Omental fat pad (tissue), 4 donors: ENCODE measurements around the gene CTBP2. TPM values are rescaled to one million over a fixed set of nuclear protein-coding genes. Genes with fewer than 3 reads are reported as not detected.

Experiments used
- ATAC-seq: fragments of 150-250 bp; one replicate; pipeline ENCODE4 v1.9.1; 2016; ENCODE audit warnings: mild to moderate bottlenecking, moderate library complexity; ENCODE audit not compliant: low FRiP score
- DNase-seq: peaks from one replicate; pipeline ENCODE4 v3.0.0-alpha.2; 2019; ENCODE audit warnings: low spot score
- total RNA-seq, 4 donors: library from RNA; depleted of rRNA; stranded (reverse); fragments of >200 nt; gene quantifications; one replicate each; pipeline ENCODE4 v1.1.0, GENCODE V29; 2016
- TF ChIP-seq, protein P1 (sequence below), 3 donors: fragments of 450-650 bp; IDR thresholded peaks; one replicate each; pipeline ENCODE4 v1.5.1; 2016 to 2017; ENCODE audit warnings: antibody characterized with exemption in 3 of 3, mild to moderate bottlenecking in 3 of 3, moderate library complexity in 2 of 3

The CTBP2 gene
- total RNA-seq, 4 donors from 2014 or later: 29.4 to 58.6 (median 46.2) TPM

DNA sequence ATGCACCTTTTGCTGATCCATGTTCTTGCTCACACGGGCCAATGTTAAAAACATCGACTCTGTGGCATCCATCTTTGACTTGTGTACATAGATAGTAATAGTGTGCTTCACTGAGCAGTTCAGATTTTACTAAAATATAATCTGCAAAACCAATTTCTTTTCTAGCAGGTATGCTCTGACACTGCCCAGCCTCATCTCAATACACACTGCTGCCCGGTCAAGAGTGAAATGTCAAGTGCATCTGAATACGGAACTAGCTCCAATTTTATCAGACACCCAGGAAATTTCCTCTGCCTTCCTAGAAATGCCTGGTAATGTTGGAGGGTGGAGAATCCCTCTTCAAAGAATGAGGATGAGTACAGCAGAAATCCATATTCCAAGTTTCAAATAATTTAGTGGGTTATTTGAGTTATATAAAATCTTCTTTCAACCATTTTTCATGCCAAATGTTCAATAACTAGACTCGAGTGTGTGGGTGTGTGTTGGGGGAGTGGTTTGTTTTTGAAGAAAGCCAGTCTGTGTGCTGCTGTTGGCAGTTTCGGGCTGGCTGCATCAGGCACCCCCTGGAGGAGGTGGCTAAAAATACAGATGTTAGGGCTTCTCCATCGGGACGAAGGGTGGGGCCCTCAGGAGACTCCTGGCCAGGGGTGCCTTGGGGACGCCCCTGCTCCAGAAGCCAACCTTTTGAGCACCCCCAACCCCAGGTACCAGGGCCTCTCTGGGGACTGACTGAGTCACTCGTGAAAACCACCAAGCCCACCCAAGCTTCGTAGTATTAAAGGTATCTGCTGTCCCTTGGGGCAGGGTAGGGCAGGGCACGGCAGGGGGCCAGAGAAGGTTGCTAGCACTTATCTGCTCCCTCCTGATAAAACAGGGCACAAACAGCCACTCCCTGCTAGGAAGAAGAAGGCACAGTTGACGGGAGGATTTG is 15.4 kb downstream of the CTBP2 start:
- TF ChIP-seq, protein P1, sequence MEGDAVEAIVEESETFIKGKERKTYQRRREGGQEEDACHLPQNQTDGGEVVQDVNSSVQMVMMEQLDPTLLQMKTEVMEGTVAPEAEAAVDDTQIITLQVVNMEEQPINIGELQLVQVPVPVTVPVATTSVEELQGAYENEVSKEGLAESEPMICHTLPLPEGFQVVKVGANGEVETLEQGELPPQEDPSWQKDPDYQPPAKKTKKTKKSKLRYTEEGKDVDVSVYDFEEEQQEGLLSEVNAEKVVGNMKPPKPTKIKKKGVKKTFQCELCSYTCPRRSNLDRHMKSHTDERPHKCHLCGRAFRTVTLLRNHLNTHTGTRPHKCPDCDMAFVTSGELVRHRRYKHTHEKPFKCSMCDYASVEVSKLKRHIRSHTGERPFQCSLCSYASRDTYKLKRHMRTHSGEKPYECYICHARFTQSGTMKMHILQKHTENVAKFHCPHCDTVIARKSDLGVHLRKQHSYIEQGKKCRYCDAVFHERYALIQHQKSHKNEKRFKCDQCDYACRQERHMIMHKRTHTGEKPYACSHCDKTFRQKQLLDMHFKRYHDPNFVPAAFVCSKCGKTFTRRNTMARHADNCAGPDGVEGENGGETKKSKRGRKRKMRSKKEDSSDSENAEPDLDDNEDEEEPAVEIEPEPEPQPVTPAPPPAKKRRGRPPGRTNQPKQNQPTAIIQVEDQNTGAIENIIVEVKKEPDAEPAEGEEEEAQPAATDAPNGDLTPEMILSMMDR (IDR thresholded peaks at IDR 0.05): no peak
- no peak for DNase-seq
- peak; percentile 76 for ATAC-seq

DNA sequence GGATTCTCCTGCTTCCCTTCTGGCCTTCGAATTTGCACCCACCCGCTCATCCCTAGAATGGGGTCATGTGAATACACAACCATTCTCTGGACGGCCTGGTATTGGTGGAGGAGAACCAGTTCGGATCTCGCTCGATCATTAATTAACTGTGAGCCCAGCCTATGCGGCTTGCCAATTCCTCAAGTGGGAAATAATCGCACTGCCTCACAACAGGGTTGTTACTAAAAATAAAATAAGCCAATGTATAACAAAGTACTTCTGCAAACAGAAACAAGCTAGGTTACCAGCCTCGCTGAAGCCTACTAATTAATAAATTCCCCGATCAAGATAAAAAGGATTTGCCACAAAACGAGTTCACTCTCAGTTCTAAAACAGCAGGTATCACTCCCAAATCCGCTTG is 16.2 kb downstream of the CTBP2 start:
- TF ChIP-seq, protein P1 (IDR thresholded peaks at IDR 0.05): no peak
- ATAC-seq (no peak), DNase-seq (no peak)

DNA sequence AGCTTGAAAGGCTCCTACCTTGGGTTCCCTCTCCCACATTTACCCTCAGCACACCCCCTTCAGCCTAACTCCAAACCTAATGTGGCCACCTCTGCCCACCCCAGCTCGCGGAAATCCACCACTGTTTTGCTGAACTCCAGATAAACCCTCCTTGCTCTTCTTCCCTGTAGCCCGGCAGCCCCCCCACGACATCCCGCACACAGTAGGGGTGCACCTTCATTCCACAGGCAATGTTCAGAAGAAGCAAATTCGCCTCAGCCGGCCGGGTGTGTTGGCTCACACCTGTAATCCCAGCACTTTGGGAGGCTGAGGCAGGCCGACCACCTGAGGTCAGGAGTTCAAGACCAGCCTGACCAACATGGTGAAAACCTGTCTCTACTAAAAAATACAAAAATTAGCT is 17.4 kb downstream of the CTBP2 start:
- TF ChIP-seq, protein P1 (IDR thresholded peaks at IDR 0.05): no peak
- DNase-seq: no peak
- no peak for ATAC-seq

DNA sequence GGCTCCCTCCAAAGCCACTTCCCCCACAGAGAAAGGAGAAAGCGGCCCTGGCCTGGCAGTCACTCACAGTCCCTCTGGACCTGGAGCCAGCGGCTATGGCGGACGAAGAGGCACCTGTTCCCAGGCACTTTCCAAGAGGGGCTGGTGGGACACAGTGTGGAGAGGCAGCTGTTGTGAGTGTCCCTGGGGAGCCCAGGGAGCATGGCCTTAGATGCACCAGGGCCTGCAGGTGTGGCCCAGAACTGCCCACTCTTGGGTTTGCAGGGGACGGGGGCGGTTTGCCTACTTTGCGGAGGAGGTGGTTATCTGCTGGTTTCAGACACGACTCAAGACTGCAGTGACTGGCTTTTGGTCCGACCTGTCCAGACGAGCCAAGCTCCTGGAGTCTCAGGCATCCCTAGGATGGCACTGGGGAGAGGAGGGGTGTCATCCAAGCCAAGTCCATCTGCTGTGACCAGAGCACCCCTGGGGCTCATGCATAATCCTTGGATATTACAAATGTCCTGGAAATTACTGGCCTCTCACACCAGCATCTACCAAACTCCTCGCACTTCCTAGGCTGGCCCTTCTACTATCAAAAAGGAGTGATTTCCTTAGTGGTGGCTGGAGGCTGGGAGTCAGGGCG is 18.4 kb downstream of the CTBP2 start:
- DNase-seq (no peak), ATAC-seq (no peak)
- TF ChIP-seq, protein P1 (IDR thresholded peaks at IDR 0.05): no peak

DNA sequence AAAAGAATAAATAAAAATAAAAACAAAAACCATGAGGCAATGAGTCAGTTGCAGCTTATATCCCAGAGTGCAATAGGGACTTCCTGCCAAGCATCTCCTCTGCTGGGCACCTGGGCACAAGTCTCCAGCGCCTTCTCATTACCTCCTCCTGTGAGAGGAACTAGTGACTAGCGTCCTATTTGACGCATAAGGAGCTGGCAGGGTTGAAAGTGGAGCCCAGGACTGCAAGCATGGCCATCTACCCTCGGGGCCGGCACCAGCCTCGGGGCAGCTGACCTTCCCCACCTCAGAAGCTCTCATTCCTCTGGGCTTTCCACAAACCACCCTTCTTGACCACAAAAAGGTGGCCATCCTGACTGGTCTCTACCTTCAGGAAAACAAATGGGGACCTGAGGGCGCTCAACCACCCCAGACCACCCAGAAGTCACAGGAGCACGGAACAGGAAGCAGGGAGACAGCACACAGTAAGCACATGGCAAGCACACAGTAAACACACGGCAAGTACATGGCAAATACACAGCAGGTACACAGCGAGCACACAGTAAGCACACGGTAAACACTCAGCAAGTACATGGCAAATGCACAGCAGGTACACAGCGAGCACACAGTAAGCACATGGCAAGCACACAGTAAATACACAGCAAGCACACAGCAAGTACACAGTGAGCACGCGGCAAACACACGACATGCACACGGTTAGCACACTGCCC is 19.1 kb downstream of the CTBP2 start:
- TF ChIP-seq, protein P1 (IDR thresholded peaks at IDR 0.05): no peak
- DNase-seq (no peak), ATAC-seq (no peak)

DNA sequence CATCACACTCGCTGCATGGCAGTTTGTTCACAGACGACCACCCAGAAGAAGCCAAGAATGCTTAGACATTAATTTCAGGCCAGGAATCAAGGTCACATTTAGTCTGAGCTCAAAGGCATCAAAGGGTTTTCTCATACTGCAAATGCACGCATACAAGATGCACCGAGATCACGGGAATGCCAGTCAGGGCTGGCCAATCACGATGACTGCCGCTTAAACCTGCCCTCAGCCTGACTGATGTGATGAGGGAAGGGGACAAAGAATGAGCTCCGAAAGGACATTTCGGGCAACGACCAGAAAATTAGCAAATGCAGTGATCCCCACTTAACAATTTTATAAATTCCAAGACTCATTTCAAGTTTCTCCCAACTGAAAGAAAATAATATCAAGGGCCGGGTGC is 20.2 kb downstream of the CTBP2 start:
- ATAC-seq (no peak), DNase-seq (no peak)
- TF ChIP-seq, protein P1 (IDR thresholded peaks at IDR 0.05): no peak
